ENCODE measurements around the gene SLC35A4. TPM values are rescaled to one million over a fixed set of nuclear protein-coding genes. Genes with fewer than 3 reads are reported as not detected.

The SLC35A4 gene
- total and polyA plus RNA-seq, 2 of the 8 experiments (the other 6 are each of a cell fraction or from before 2014, with no cell fraction given) = 78.6 to 133 TPM

DNA sequence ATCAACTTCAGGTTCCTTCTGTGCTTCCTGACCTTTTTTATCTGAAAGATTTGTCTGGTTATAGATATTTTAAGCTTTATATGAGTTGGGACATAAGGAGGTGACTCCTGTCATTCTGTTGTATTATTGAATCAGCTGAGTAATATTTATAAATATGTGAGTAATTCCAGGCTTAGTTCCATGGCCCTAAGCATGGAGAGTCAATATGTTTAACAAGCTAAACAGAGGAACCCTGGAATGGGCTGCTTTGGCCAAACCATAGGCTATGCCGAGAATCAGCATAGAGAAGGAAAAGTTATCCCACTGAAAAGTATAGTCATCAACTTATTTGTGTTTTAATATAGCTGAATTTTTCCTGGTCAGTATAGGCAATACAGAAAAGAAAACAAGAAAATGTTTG lies 24.4 kb upstream of the SLC35A4 start (continued):
- TF ChIP-seq KDM1A (IDR thresholded peaks at IDR 0.05; ENCODE audit: borderline replicate concordance, low read length) (no peak), SUZ12 (IDR thresholded peaks at IDR 0.05; ENCODE audit: low read length) (no peak)
- TF ChIP-seq, protein P1, sequence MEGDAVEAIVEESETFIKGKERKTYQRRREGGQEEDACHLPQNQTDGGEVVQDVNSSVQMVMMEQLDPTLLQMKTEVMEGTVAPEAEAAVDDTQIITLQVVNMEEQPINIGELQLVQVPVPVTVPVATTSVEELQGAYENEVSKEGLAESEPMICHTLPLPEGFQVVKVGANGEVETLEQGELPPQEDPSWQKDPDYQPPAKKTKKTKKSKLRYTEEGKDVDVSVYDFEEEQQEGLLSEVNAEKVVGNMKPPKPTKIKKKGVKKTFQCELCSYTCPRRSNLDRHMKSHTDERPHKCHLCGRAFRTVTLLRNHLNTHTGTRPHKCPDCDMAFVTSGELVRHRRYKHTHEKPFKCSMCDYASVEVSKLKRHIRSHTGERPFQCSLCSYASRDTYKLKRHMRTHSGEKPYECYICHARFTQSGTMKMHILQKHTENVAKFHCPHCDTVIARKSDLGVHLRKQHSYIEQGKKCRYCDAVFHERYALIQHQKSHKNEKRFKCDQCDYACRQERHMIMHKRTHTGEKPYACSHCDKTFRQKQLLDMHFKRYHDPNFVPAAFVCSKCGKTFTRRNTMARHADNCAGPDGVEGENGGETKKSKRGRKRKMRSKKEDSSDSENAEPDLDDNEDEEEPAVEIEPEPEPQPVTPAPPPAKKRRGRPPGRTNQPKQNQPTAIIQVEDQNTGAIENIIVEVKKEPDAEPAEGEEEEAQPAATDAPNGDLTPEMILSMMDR (IDR thresholded peaks at IDR 0.05; ENCODE audit: control extremely low read depth in 1 of 3, insufficient read depth in 1 of 3, low read depth in 1 of 3, low read length in 3 of 3) = no peak
